Urinary bladder (tissue), 4 donors: Measurements from ENCODE around the gene MID1. TPM values are rescaled to one million over a fixed set of nuclear protein-coding genes. Genes with fewer than 3 reads are reported as not detected.

ENCODE experiments used
- DNase-seq: peaks from one replicate; pipeline ENCODE4 v3.0.0-alpha.2; 2015; ENCODE audit errors: extremely low spot score
- H3K27ac ChIP-seq: one replicate; pipeline ENCODE4 v1.5.1; 2013; ENCODE audit warnings: low read depth, mild to moderate bottlenecking, moderate library complexity
- H3K36me3 ChIP-seq: one replicate; pipeline ENCODE4 v1.6.1; 2013; ENCODE audit warnings: mild to moderate bottlenecking, moderate library complexity; ENCODE audit not compliant: insufficient read depth
- H3K4me1 ChIP-seq: one replicate; pipeline ENCODE4 v1.6.1; 2013; ENCODE audit warnings: mild to moderate bottlenecking, moderate library complexity; ENCODE audit not compliant: insufficient read depth
- H3K4me3 ChIP-seq: one replicate; pipeline ENCODE4 v1.5.1; 2013; ENCODE audit warnings: low read depth, low read length
- WGBS: extraction: QIAGEN DNeasy Blood & Tissue Kit; methylation state at CpG from one replicate; pipeline ENCODE4 v1.1.7; 2013; 5-methylcytosine and 5-hydroxymethylcytosine counted together
- polyA plus RNA-seq: library from polyadenylated mRNA; stranded (reverse); fragments of 200-250 nt; gene quantifications from one replicate; pipeline ENCODE4 v1.2.3, GENCODE V29; 2013
- total RNA-seq: library from RNA; depleted of rRNA; stranded (reverse); fragments of >200 nt; gene quantifications from one replicate; pipeline ENCODE4 v1.2.3, GENCODE V29; 2014
- donor health status: healthy with polysubstance abuse.
- donor health status: healthy.

The MID1 gene
- total and polyA plus RNA-seq, 2 donors = 12.0 to 47.3 TPM

DNA sequence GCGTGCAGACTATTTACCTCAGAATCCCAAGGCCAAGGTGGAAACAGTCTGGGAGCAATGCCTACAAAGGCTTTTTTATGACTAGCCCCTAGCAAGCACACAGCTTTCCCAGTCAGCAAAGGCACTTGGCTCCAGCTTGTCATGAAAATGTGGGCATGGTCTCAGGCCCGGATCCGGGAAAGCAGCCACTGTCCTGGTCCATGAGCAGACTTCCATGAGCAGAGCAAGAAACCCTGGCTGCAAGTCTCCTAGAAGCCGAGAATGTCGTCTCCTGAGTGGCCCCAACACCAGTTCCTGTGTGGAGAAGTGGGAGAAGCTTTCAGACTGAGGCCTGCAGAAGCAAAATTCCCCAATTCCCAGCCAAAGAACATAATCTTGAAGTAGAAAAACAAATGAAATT, 190.5 kb downstream of the MID1 start:
- no peak overlapping the region for H3K27ac ChIP-seq
- no peak for DNase-seq
- 84% methylated on average over 5 of the region's 5 CpGs for WGBS
- no peak overlapping the region for H3K4me3 ChIP-seq
- H3K4me1 ChIP-seq = no peaks in the 10 kb centered on the region
- no peaks in the 10 kb centered on the region for H3K36me3 ChIP-seq

DNA sequence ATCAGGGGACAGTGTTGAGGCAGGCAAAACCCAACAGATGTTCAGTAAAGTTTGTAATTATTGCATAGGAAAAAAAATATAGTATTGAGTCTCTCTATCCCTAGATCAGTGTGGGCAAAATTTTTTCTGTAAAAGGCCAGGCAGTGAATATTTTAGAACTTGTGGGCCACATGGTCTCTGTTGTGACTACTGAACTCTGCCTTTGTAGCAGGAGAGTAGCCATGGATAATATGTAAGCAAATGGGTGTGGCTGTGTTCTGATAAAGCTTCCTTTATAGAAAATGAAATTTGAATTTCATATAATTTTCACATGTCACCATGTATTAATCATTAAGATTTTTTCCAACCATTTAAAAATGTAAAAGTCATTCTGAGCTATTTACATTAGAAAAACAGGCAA, 193.1 kb downstream of the MID1 start:
- Histone ChIP-seq H3K36me3 (no peaks in the 10 kb centered on the region), H3K4me3 (no peak overlapping the region), H3K27ac (no peak overlapping the region), H3K4me1 (no peaks in the 10 kb centered on the region)
- DNase-seq = no peak

GRCh38 chrX:10423716-10424115, 196.7 kb downstream of the MID1 start:
- no peaks in the 10 kb centered on the region for H3K4me1 ChIP-seq
- H3K36me3 ChIP-seq = no peaks in the 10 kb centered on the region
- DNase-seq = no peak
- WGBS = 91% methylated on average over 4 of the region's 4 CpGs
- no peak overlapping the region for H3K27ac ChIP-seq
- no peak overlapping the region for H3K4me3 ChIP-seq

DNA sequence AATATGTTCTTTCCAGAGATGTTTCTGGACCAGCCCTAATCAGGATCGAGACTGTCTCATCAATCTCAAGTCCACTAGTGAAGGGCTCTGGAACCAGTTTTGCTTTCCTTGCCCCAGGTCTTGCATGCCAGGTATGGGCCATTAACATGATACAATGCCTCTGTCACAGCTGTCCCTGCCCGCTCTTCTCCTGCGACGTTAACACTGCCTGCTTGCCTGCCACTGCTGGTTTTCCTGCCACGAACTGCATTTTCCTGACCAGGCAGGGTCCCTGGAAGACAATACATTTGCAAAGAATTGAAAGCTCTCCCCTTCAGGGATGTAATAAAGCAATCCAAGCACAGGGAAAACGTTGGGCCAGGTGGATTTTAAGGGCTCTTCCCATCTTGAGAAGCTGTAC, 200.3 kb downstream of the MID1 start:
- 69% methylated on average over 6 of the region's 6 CpGs for WGBS
- DNase-seq = no peak
- Histone ChIP-seq H3K27ac (no peak overlapping the region), H3K4me1 (no peaks in the 10 kb centered on the region), H3K4me3 (no peak overlapping the region), H3K36me3 (no peaks in the 10 kb centered on the region)

DNA sequence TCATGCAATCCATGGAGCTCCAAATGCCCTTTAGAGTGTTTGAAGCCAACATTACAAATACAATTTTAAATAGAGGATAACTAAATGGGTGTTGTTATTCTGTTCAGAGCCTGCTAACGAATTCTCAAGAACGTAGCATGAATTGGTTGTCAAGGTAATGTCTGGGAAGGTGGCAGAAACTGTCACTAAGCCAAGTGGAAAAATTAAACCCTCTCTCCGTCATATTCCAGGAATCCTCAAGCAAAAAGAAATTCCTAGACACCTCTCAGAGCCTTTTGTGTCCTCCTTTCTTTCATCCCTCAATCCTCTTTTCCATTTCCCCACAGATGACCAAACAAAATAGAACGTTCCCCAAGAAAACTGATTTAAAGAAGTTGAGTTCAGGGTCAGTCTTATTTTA, 204.0 kb downstream of the MID1 start:
- Histone ChIP-seq H3K27ac (no peak overlapping the region), H3K36me3 (no peaks in the 10 kb centered on the region), H3K4me3 (no peak overlapping the region), H3K4me1 (no peaks in the 10 kb centered on the region)
- WGBS = 82% methylated on average over 4 of the region's 4 CpGs
- no peak for DNase-seq

DNA sequence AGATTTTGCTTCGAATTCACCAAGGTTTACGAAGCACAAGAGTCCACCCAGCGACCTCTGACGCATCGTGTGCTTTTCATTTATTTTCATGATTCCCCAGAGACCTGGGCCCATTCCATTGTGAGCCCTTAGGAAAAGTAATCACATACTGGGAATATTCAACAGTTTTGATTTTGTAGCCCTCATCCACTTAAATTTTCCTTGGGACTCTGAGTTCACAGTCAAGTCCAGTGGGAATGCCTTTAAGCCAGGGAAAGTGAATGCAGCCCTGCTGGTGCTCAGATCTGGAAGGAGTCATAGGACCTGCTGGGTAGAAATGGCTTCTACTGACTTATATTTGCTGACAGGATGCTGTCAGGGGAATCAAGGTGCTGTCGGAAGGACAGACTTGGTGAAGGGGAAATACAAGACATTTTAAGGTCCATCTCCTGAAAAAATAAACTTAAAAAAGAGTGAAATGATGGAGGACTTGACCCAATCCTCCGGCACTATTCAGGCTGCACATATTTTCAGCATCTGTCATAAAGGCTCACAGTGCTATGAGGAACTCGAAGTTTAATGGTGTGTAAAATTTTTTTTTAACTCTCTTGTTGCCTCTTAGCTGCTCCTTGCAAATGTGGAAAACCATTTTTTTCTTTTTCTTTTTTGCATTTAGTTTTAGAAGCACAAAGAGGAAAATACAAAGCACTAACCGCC, 204.9 kb downstream of the MID1 start:
- Histone ChIP-seq H3K4me1 (no peaks in the 10 kb centered on the region), H3K4me3 (no peak overlapping the region), H3K27ac (no peak overlapping the region), H3K36me3 (no peaks in the 10 kb centered on the region)
- DNase-seq = no peak
- WGBS = 61% methylated on average over 9 of the region's 9 CpGs

- no peak for DNase-seq
- Histone ChIP-seq H3K27ac (no peak overlapping the region), H3K4me3 (no peak overlapping the region), H3K36me3 (no peaks in the 10 kb centered on the region), H3K4me1 (no peaks in the 10 kb centered on the region)
- WGBS = 82% methylated on average over 6 of the region's 6 CpGs
These were observed 205.5 kb downstream of the MID1 start for GRCh38 chrX:10414862-10415261.

- no peaks in the 10 kb centered on the region for H3K36me3 ChIP-seq
- no peak overlapping the region for H3K4me3 ChIP-seq
- 49% methylated on average over 9 of the region's 9 CpGs for WGBS
- no peak for DNase-seq
- H3K27ac ChIP-seq = no peak overlapping the region
- no peaks in the 10 kb centered on the region for H3K4me1 ChIP-seq
These were observed 206.1 kb downstream of the MID1 start for GRCh38 chrX:10414156-10414824.

DNA sequence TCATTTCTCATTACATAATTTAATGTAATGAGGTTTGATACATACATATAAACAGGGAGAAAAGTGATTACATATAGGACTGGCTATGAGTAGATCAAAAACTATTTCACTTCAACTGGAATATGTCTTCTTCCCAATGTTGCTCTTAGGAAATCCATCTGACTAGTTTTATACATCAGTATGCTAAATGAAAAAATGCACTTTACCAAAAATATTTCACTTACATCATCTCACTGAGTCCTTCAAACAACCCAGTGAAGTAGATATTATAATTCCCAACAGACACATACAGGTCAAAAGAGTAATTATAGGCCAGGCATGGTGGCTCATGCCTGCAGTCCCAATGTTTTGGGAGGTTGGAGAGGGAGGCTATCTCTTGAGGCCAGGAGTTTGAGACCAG, 215.9 kb downstream of the MID1 start:
- H3K4me3 ChIP-seq = no peak overlapping the region
- no peak overlapping the region for H3K27ac ChIP-seq
- DNase-seq = no peak
- H3K36me3 ChIP-seq = no peaks in the 10 kb centered on the region
- no peaks in the 10 kb centered on the region for H3K4me1 ChIP-seq

DNA sequence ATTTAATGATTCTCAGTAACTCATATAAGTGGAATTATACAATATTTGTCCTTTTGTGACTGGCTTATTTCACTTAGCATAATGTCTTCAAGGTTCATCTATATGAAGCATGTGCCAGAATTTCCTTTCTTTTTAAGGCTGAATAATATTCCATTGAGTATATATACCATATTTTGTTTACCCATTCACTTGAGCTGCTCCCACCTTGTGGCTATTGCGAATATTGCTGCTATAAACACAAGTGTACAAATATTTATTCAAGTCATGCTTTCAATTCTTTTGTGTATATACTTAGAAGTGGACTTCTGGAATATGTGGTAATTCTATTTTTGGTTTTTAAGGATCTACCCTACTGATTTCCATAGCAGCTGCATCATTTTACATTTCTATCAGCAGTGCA, 219.1 kb downstream of the MID1 start:
- DNase-seq = no peak
- no peak overlapping the region for H3K4me3 ChIP-seq
- no peaks in the 10 kb centered on the region for H3K4me1 ChIP-seq
- WGBS = 77% methylated on average over 1 of the region's 1 CpG
- H3K36me3 ChIP-seq = no peaks in the 10 kb centered on the region
- no peak overlapping the region for H3K27ac ChIP-seq

- Histone ChIP-seq H3K4me3 (no peak overlapping the region), H3K27ac (no peak overlapping the region), H3K36me3 (no peaks in the 10 kb centered on the region), H3K4me1 (no peaks in the 10 kb centered on the region)
- no peak for DNase-seq
These were observed 221.2 kb downstream of the MID1 start for GRCh38 chrX:10399043-10399741.

DNA sequence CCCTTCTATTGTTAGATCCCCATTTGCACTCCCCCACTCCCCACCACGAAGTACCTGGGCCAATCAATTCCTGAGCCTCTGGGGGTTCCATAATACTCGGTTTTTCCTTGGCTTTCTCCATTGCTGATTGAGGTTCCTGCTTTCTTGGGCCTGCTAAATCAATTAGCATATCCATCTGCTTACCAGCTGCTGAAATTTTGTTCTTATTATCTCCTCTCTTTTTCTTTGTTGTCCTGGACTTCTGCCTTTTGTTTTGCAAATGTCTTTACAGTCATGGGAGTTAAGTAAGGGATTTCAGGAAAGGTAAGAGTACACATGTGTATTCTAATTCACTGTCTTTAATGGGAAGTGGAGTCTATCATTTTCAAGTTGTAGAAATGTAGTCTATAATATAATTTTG, 222.2 kb downstream of the MID1 start:
- no peak for DNase-seq
- no peak overlapping the region for H3K4me3 ChIP-seq
- 81% methylated on average over 2 of the region's 2 CpGs for WGBS
- no peaks in the 10 kb centered on the region for H3K36me3 ChIP-seq
- H3K27ac ChIP-seq = no peak overlapping the region
- no peaks in the 10 kb centered on the region for H3K4me1 ChIP-seq

GRCh38 chrX:10397349-10397748, 223.0 kb downstream of the MID1 start:
- DNase-seq = no peak
- WGBS = 82% methylated on average over 3 of the region's 3 CpGs
- no peak overlapping the region for H3K27ac ChIP-seq
- H3K36me3 ChIP-seq = no peaks in the 10 kb centered on the region
- no peaks in the 10 kb centered on the region for H3K4me1 ChIP-seq
- no peak overlapping the region for H3K4me3 ChIP-seq

GRCh38 chrX:10395643-10396042, 224.7 kb downstream of the MID1 start:
- Histone ChIP-seq H3K36me3 (no peaks in the 10 kb centered on the region), H3K4me3 (no peak overlapping the region), H3K27ac (no peak overlapping the region), H3K4me1 (no peaks in the 10 kb centered on the region)
- DNase-seq = no peak
- WGBS = 87% methylated on average over 6 of the region's 6 CpGs
